Medulla oblongata (tissue), 1 donor: Measurements from ENCODE around the gene PTOV1.

ENCODE experiments used
- DNase-seq: peaks from one replicate; pipeline ENCODE4 v3.0.0-alpha.2; 2015; ENCODE audit errors: extremely low spot score

PTOV1 gene

GRCh38 chr19:49858088-49858985 lies 7.4 kb downstream of the PTOV1 start:
- peak; percentile 66 for DNase-seq

- no peak for DNase-seq
Observed at GRCh38 chr19:49859682-49860335, 8.8 kb downstream of the PTOV1 start.

- DNase-seq, result no peak
Observed at GRCh38 chr19:49860336-49861102, 9.6 kb downstream of the PTOV1 start.

GRCh38 chr19:49861107-49861506 lies 10.1 kb downstream of the PTOV1 start:
- no peak for DNase-seq

- DNase-seq, result no peak
Observed at GRCh38 chr19:49861541-49862378, 10.8 kb downstream of the PTOV1 start.

- no peak for DNase-seq
Observed at GRCh38 chr19:49862391-49863253, 11.7 kb downstream of the PTOV1 start.

GRCh38 chr19:49863254-49863934 lies 12.4 kb downstream of the PTOV1 start:
- no peak for DNase-seq

GRCh38 chr19:49863935-49864320 lies 13.0 kb downstream of the PTOV1 start:
- DNase-seq, result no peak

GRCh38 chr19:49864890-49865289 lies 13.9 kb downstream of the PTOV1 start:
- DNase-seq, result no peak

- peak; percentile 94 for DNase-seq
Observed at GRCh38 chr19:49866933-49867782, 16.2 kb downstream of the PTOV1 start, which contains the start of gene PNKP. TSS of gene PNKP (minus strand) at chr19:49867576. CDS start at chr19:49867204, 372 bp downstream.

GRCh38 chr19:49869009-49869483 lies 18.1 kb downstream of the PTOV1 start:
- DNase-seq, result no peak

GRCh38 chr19:49869484-49870308 lies 18.7 kb downstream of the PTOV1 start:
- DNase-seq, result peak; percentile 100

GRCh38 chr19:49870309-49870901 lies 19.4 kb downstream of the PTOV1 start:
- DNase-seq, result no peak

- no peak for DNase-seq
Observed at GRCh38 chr19:49871349-49871985, 20.5 kb downstream of the PTOV1 start.

GRCh38 chr19:49872245-49873128 lies 21.5 kb downstream of the PTOV1 start:
- DNase-seq, result no peak

- DNase-seq, result no peak
Observed at GRCh38 chr19:49873129-49873521, 22.2 kb downstream of the PTOV1 start.
